ENCODE results near the gene RBMS1.
A peak's percentile ranks its signal among the peaks of the same experiment; 100 is the strongest.

The RBMS1 gene

GRCh38 chr2:160295519-160296207 is 197.9 kb downstream of the RBMS1 start:
- DNase-seq = no peak

GRCh38 chr2:160294889-160295288 is 198.7 kb downstream of the RBMS1 start:
- DNase-seq = no peak

DNA sequence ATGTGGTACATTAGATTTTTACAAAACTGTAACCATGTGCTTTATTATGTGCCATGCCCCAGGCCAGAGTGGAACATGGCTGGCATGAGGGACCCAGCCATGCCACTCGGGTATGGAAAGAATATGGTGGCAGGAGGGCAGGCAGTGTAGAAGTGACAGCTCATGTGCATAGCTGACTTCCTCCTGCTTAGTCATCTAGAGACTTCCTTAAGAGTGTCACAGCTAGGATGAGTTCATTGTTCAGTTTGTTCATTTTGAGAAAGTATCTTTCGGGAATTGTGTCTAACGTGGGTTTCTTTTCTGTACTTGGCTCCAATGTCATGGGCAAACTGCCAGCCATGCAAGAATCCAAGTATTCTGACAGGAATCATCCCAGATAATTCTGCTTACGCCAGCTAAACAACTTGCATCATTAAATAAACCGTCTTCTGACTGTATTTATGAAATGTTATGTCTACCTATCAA is 199.2 kb downstream of the RBMS1 start:
- peak; percentile 14 for DNase-seq

- no peak for DNase-seq
Observed at GRCh38 chr2:160293391-160294091, 200.1 kb downstream of the RBMS1 start.

DNA sequence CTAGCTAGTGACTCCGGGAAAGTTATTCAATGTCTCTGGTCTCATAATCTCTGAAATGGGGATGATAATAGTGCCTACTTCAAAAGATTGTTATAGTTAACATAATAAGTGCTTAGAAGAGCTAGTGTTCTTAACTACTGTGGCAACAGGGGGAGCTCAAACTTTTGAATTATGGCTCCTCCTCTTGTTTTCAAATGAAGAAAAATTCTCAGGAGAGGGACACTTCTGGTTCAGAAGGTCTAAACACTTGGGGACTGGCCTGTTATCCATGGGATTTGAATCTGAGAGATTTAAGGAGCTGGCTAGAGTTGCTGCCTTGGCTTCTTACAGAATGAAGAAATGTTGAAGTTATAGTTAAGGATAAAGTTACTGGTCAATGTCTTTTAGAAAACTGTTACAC is 201.4 kb downstream of the RBMS1 start:
- no peak for DNase-seq

DNA sequence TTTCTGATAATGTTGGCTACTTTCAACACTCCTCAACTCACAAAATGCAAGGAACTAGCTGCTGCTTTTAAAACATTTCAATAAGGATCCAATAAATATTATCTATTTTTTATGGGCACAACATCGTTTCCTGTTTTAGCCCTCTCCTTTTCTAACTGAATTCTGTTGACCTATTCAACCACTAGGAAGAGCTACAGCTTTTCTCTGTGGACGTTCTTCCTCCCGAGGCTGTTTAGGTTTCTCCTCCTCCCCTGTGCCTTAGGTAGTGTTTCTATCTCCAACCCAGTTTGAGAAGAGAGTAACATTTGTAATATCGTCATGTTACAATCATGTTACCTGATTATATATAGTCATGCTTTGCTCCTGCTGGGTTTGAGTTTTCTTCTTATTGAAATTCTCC is 202.2 kb downstream of the RBMS1 start:
- DNase-seq = no peak

GRCh38 chr2:160290598-160290997 is 203.0 kb downstream of the RBMS1 start:
- DNase-seq = no peak

- no peak for DNase-seq
Observed at GRCh38 chr2:160289831-160290230, 203.8 kb downstream of the RBMS1 start.

DNA sequence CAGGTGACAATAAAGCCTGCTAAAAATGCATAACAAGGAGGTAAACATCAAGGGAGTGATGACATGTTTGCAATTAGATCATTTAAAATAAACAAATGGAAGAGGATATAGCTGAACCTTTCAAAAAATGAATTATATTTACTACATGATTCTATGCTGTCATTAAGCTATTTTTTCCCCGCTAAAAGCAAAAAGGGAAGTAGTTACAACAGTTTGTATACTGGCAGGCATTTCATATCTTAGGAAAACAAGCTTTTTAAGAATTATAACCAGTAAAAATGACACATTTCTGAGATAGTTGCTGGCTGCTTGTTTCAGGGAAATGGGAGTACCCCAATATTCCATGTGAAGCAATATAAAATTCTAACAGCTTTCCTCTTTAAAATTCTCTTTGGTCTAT is 204.5 kb downstream of the RBMS1 start:
- no peak for DNase-seq

DNA sequence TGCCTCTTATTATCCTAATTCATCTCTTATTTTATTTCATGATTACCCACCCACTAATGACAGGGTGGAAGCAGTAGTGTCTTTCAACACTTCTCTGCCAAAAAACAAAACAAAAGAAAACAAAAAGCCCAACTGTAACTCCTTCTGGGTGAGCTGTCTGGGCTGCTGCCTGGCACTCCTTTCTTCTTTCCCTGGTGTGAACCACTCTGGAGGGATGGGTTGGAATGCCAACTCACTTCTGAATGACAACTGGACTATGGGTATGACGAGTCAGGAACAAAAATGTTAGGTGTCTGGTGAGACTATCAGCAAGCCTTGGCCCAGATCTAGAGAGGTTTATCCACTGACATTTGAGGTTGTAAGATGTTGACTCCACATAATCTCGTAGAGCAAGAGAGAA is 205.3 kb downstream of the RBMS1 start:
- DNase-seq = no peak

DNA sequence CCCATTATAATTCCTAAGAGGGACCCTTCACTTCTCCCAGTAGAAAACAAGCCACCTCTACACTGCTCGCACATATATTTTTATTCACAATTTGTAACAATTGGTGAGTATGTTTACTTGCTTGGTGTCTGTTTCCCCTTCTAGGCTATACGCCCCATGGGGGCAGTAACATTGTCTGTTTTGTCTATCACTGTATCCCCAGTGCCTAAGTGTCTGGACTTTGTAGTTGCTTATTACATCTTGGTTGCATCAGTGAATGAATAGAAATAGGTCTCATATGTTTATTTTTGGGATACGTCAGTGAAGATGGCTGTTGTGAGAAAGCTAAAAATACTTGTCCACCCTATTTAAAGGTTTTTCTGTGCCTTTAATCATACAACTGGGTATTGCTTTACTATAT is 206.1 kb downstream of the RBMS1 start:
- DNase-seq = no peak

DNA sequence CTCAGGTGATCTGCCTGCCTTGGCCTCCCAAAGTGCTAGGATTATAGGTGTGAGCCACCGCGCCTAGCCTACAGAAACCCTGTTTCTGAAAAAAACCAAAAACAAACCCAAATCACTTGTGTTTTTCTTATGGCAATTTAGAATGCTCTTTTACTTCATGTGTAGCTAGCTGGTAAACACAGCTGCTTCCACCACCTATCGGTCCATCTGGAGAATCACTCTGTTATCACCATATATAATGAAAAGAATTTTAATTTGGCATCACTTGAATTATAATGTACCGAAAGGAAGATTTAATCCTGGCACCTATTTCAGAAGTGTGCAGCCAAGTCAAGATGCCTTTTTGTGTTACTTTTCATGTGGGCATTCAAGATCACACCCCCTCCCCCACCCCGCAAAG is 207.1 kb downstream of the RBMS1 start:
- DNase-seq = no peak

DNA sequence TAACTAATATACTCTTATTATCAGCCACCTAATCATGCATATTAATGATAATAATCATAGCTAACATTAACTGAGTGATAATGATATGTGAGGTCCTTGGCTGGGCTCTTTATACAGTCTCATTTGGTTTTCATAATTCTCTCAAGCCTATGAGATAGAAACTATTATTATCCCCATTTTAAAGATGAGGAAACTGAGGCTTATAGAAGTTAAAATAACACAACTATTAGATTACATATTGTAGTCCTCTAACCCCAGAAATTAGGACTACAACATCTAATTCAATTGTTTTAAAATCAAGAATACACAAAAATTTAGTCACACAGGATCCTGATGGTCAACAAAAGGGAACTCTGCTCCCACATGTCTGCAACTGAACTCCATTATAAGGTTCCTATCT is 209.9 kb downstream of the RBMS1 start:
- DNase-seq = no peak

GRCh38 chr2:160282063-160282580 is 211.5 kb downstream of the RBMS1 start:
- DNase-seq = no peak

DNA sequence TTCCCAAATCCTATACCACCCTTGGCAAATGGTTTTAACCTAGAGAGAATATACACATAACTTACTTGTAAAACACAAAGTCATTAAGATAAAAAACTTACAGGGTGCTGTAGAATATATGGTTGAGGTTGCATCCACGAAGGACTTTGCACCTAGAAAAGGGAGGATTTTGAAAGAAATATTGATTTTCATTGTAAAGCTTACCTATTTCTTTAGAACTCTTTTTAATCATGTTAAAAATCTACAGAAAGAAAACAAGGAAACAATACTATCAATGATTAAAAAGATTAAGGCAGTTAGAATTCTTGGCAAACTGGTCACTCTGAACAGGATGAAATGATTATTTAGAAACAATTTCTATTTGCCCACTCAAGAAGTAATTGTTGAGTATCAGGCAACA is 212.4 kb downstream of the RBMS1 start:
- no peak for DNase-seq

DNA sequence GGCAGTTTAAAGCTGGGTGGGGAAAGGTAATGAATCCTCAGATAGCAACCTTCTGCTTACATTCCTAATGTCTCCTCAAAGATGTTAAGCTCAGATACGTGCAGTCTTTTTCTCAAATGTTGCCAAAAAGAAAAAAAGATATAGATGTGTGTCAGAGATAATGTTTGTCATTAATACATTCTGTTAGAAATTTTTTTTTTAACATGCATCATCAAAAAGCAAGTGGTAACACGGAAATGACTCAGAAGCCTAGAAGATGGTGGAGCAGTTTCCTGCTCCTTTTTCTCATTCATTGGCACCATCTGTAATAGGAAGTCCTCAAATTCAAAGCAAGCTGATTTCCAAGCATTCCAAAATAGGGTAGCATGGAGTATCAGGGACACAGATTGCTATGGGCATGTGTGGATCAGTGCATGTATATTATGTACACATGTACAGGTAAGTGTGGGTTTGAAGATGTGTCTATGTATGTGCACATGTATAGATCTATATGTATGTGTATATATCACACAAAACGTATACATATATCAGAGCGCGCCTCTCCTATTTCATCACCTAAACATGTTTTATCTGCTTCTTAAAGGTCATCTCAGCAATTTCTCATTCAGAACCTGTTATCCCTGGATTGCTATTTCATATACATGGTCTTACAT is 213.7 kb downstream of the RBMS1 start:
- DNase-seq = peak; percentile 8

GRCh38 chr2:160278879-160279177 is 214.8 kb downstream of the RBMS1 start:
- DNase-seq = no peak

DNA sequence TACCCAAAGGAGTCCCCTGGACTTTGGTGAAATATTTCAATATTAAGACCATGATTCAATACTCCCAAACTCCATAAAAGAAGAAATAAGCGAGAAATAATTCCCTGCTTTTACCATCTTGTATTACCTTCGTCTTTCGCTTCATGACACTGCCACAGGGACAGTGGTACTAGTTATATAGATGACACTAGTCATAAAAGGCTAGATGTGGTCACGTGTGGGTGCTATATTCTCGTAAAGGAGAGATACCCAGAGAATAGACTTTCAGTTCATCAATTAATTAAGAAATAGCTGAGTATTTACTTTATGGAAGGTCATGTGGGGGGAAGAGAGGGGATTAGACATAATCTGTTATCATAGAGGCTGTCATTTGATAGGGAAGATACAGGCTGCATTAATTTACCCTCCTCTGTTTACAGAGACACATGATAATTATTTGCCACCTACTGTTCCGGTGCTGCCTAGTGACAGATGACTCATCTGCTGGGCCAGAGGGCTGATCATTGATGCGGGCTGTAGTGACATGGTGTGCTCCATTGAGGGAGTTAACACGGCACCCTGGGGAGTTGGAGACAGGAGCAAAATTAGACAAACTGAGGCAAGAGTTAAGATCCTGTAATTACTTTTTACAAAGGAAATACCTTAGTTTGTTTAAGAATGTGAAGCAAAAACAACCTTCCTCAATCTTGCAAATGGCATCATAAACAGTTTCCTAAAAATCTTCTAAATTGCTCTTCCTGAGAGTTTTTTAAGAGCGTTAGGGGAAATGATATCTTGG is 215.3 kb downstream of the RBMS1 start:
- DNase-seq = no peak

DNA sequence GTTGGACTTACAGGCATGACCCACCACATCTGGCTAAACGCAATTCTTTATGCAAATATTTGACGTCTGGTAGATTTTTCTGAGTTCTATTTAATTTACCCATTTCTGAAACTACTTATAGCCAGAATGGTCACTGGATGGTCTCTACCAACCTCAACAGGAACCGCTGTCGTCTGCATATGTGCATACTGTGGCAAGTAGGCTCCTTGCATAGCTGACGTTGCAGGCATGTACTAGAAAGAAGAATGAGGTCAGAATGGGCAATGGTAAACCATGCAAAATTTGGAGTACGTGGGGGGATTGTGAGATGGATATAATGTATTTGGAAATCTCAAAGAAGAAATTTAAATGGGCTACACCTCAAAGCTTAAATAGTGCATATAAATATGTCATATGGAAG is 216.5 kb downstream of the RBMS1 start:
- no peak for DNase-seq

DNA sequence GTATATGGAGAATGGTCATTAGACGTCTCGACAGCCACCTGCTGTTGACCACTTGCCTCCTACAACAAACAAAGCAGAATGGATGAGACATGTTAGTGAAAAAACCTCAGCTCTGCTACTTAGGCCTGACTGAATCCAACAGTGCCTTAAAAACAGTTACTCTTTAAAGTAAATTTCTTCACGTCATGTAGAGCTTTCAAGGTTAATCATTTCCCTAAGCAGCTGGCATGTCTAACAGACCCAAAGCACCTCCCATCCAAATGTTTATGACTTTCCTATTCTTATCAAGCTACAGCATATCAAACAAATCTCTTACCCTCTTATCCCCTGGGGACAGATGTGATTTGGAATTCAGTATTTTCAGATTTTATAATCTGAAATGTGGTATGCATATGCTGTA is 218.0 kb downstream of the RBMS1 start:
- DNase-seq = no peak

DNA sequence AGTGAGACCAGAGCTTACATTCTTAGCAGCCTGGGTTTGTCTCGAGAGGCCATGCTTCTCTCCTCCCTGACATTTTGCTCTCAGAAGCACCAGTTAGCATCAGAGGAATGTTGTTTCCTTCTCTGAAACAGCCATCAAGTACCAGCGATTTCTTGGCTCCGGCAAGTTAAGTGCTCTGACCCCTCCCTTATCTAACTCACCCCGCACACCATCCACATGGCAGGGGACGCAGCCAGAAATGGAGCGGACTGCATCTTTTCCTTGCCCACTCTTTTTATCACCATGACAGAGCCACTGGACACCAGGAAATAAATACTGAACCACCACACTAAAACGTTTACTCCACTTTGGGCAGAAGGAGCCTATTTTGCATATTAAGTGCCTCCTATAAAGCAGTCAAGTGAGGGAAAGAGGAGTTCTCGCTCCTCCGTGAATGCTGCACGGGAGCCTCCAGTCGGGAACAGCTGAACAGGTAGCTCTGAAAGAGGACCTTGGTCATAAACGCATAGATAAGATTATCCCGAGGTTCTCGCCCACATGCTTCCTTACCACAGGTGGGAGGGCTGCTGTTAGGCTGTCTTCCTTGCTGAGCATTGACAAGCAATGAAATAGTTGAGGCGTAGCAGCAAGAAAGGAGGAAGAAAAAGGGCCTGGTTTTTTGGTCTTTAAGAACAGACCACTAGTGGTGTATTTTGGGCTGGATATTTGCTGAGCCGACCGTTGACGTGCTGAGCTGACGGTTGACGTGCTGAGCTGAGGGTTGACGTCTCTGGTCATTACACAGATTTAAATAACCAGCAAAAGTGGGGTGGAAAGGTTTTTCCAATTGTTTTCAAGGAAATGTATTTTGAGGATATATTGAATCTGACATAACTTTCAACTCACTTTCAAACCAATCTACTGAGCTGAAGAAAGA is 222.2 kb downstream of the RBMS1 start:
- no peak for DNase-seq

GRCh38 chr2:160270571-160271113 is 223.0 kb downstream of the RBMS1 start:
- no peak for DNase-seq

All from CD4-positive, alpha-beta T cell treated with Interleukin-6 for 4 hours (primary cell).